ENCODE measurements around the gene GRIA1.

DNA sequence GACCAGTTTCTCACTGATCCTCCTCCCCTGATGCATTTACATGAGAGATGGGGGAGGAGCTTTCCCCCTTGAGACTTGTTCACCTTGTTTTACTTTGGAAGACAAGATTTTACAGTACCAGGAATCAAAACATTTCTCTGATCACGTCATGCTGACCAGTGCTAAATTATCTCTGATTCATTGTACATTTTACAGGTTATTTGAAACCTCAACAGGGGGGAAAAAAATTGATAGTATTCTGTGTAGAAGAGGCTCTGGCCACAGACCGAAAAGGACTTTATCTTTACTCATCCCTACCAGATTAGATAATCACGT, 133.9 kb downstream of the GRIA1 start:
- TF ChIP-seq, protein P1, sequence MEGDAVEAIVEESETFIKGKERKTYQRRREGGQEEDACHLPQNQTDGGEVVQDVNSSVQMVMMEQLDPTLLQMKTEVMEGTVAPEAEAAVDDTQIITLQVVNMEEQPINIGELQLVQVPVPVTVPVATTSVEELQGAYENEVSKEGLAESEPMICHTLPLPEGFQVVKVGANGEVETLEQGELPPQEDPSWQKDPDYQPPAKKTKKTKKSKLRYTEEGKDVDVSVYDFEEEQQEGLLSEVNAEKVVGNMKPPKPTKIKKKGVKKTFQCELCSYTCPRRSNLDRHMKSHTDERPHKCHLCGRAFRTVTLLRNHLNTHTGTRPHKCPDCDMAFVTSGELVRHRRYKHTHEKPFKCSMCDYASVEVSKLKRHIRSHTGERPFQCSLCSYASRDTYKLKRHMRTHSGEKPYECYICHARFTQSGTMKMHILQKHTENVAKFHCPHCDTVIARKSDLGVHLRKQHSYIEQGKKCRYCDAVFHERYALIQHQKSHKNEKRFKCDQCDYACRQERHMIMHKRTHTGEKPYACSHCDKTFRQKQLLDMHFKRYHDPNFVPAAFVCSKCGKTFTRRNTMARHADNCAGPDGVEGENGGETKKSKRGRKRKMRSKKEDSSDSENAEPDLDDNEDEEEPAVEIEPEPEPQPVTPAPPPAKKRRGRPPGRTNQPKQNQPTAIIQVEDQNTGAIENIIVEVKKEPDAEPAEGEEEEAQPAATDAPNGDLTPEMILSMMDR (IDR thresholded peaks at IDR 0.05) = no peak
- TF ChIP-seq POLR2A (IDR thresholded peaks at IDR 0.05) = no peak
